ENCODE measurements around the gene ZBED4.

- no peak for TF ChIP-seq POLR2AphosphoS5 (IDR thresholded peaks at IDR 0.05; ENCODE audit: low read depth, low read length)
- no peak for TF ChIP-seq POLR2A (IDR thresholded peaks at IDR 0.05; ENCODE audit: low read depth, low read length)
- no peak for TF ChIP-seq TAF1 (IDR thresholded peaks at IDR 0.05; ENCODE audit: borderline replicate concordance, low read depth, low read length)
Observed at GRCh38 chr22:49936973-49937757, 83.5 kb downstream of the ZBED4 start.
